ENCODE measurements around the gene CERK. TPM values are rescaled to one million over a fixed set of nuclear protein-coding genes. Genes with fewer than 3 reads are reported as not detected.
A peak's percentile ranks its signal among the peaks of the same experiment; 100 is the strongest.

The CERK gene
- total and polyA plus RNA-seq, 2 experiments from 2014 or later: 37.2 to 74.9 TPM

DNA sequence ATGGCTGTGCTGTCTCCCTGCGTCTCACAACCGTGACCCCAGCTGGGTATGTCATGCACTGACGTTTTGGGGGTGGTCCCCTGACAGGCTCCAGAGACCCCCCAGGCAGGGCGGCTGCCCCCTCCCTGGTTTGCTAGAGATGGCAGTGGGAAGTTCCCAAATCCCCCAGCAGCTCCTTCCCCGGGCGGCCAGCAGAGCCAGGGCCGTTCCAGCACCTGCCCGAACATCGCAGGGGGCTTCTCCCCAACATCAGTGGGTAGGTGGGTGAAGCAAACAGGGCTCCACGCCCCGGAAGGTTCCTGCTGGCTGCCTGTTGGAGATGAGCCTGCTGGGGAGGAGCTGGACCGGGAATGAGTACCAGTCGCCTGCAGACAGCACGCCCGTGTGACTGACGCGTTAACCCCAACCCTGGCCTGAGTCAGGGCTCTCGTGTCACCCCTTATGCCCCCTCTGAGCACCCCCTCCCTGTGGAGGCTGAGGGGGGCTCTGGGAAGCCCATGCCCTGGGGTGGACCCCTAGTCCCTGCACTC lies 72.2 kb downstream of the CERK start:
- peaks cover 19% of the 10 kb centered on the region for H3K36me3 ChIP-seq
- no peaks in the 10 kb centered on the region for H3K9me3 ChIP-seq (ENCODE audit: low read depth)
- H3K4me1 ChIP-seq (ENCODE audit: low read depth): peaks cover 19% of the 10 kb centered on the region
- H3K27ac ChIP-seq: no peak overlapping the region
- no peaks in the 10 kb centered on the region for H3K27me3 ChIP-seq
- no peak for DNase-seq (ENCODE audit: low read depth in 1 of 2, low spot score in 1 of 2)
- TF ChIP-seq, protein P1, sequence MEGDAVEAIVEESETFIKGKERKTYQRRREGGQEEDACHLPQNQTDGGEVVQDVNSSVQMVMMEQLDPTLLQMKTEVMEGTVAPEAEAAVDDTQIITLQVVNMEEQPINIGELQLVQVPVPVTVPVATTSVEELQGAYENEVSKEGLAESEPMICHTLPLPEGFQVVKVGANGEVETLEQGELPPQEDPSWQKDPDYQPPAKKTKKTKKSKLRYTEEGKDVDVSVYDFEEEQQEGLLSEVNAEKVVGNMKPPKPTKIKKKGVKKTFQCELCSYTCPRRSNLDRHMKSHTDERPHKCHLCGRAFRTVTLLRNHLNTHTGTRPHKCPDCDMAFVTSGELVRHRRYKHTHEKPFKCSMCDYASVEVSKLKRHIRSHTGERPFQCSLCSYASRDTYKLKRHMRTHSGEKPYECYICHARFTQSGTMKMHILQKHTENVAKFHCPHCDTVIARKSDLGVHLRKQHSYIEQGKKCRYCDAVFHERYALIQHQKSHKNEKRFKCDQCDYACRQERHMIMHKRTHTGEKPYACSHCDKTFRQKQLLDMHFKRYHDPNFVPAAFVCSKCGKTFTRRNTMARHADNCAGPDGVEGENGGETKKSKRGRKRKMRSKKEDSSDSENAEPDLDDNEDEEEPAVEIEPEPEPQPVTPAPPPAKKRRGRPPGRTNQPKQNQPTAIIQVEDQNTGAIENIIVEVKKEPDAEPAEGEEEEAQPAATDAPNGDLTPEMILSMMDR (IDR thresholded peaks at IDR 0.05; ENCODE audit: low read depth, low read length): no peak
- H3K4me3 ChIP-seq: no peak overlapping the region

DNA sequence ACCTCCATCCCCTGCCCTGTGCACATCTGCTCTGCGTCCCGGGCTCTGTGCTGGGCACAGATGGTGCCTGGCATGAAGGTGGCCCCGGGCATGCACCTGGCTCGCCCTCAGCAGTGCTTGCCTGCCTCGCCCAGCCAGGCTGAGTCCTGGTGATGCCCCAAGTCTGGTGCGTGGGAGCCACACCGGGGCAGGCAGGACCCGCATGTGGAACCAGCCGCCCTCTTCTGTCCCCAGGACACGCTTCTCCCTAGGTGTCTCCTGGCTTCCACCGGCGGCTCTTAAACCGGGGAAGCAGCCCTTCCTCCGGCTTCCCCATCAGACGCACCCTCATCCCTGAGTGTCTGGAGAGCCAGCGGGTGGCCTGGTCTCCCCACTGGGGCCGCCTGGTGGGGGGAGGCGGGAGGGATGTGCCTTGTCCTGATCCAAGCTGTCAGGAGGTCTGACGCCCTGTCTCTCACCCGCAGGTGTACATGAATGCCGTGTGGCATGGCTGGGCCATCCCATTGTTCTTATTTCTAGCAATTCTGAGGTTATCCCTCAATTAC lies 72.8 kb downstream of the CERK start:
- Histone ChIP-seq H3K36me3 (peaks cover 19% of the 10 kb centered on the region), H3K9me3 (ENCODE audit: low read depth) (no peaks in the 10 kb centered on the region), H3K4me3 (no peak overlapping the region), H3K27me3 (no peaks in the 10 kb centered on the region), H3K27ac (no peak overlapping the region), H3K4me1 (ENCODE audit: low read depth) (peaks cover 23% of the 10 kb centered on the region)
- DNase-seq (ENCODE audit: low read depth in 1 of 2, low spot score in 1 of 2): no peak
- TF ChIP-seq, protein P1 (IDR thresholded peaks at IDR 0.05; ENCODE audit: low read depth, low read length): no peak

DNA sequence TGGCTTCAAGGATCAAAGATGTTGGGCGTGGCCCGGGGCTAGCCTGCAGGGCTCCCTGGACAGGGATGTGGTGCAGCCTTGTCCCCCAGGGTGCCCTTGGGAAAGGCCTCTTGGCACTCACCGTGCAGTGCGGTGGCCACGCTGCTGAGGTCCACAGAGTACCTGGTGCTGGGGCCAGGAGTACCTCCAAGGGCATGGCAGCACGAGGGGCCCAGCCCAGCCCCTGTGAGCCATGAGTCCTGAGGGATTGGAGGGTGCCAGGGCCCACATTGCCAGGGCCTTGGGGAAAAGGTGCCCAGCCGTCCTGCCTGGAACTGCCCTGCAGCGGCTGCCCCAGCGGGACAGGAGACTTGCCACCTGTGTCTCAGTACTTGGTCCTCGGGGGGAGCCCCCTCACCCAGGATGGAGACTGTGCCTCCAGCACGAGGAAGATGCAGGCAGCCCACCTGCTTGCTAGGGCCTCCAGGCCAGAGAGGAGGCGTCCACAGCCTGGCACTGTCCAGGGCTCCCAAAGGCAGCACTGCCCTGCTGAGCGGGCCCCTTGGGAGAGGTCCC lies 73.7 kb downstream of the CERK start:
- Histone ChIP-seq H3K27ac (no peak overlapping the region), H3K9me3 (ENCODE audit: low read depth) (no peaks in the 10 kb centered on the region), H3K4me3 (no peak overlapping the region), H3K36me3 (peaks cover 19% of the 10 kb centered on the region), H3K27me3 (no peaks in the 10 kb centered on the region), H3K4me1 (ENCODE audit: low read depth) (peaks cover 23% of the 10 kb centered on the region)
- TF ChIP-seq, protein P1 (IDR thresholded peaks at IDR 0.05; ENCODE audit: low read depth, low read length): no peak
- no peak for DNase-seq (ENCODE audit: low read depth in 1 of 2, low spot score in 1 of 2)

DNA sequence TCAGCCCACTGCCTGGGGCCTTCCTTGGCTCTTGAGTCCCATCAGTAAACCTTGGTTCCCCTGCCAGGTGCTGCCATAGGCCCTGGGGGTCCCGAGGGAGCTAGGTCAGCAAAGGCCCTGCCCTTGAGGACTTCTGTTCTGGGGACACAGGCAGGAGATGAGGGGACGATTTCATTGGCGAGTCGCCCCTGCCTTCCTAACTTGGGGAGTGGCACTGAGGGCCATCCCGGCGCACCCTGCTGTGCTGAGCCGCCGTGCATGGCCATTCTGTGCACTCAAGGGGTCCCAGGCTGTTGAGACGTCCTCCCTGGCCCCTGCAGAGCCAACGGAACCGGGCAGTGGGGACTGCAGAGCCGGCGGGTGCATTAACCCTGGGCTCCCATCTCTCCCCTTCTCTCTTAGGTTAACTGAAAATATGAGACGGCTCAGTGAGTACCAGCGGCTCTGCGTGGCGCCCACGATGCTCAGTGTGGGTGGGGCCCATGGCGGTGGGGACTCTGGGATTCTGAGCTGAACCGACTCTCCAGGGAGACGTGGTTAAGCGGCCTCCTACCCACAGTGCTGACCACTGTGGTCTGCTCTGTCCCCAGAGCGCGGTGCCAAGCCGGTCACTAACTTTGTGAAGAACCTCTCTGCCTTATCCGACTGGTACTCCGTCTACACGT lies 74.5 kb downstream of the CERK start:
- H3K36me3 ChIP-seq: peaks cover 15% of the 10 kb centered on the region
- TF ChIP-seq, protein P1 (IDR thresholded peaks at IDR 0.05; ENCODE audit: low read depth, low read length): no peak
- H3K27ac ChIP-seq: peak overlapping the region; percentile 71
- H3K4me3 ChIP-seq: no peak overlapping the region
- no peaks in the 10 kb centered on the region for H3K9me3 ChIP-seq (ENCODE audit: low read depth)
- H3K4me1 ChIP-seq (ENCODE audit: low read depth): peaks cover 23% of the 10 kb centered on the region
- H3K27me3 ChIP-seq: no peaks in the 10 kb centered on the region
- DNase-seq (ENCODE audit: low read depth in 1 of 2, low spot score in 1 of 2): no peak

DNA sequence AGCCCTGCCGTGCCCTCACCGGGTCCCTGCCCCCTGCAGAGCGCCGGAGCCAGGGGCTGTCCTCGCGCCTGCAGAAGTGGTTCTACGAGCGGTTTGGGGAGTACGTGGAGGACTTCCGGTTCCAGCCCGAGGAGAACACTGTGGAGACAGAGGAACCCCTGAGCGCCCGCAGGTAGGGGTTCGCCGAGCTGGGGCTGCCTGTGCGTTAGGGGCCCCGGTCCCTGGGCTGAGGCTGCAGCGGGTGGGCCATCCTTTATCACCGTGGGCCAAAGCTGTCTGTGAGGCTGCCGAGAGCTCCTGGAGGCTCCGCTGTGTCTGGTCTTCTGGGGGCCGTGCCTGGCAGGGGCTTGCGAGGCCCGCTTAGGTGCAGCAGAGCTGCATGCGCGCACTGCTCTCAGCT lies 75.1 kb downstream of the CERK start:
- Histone ChIP-seq H3K27ac (peak overlapping the region; percentile 71), H3K27me3 (no peaks in the 10 kb centered on the region), H3K4me1 (ENCODE audit: low read depth) (peaks cover 23% of the 10 kb centered on the region), H3K36me3 (peaks cover 11% of the 10 kb centered on the region), H3K9me3 (ENCODE audit: low read depth) (no peaks in the 10 kb centered on the region), H3K4me3 (no peak overlapping the region)
- TF ChIP-seq, protein P1 (IDR thresholded peaks at IDR 0.05; ENCODE audit: low read depth, low read length): no peak
- no peak for DNase-seq (ENCODE audit: low read depth in 1 of 2, low spot score in 1 of 2)
